ENCODE results near the gene KRTAP4-16. TPM values are rescaled to one million over a fixed set of nuclear protein-coding genes. Genes with fewer than 3 reads are reported as not detected.
"Not testable (repeated sequence)": the region's sequence is repeated elsewhere in the genome, so short reads cannot be mapped to it uniquely, and the experiment has no call there.

The KRTAP4-16 gene
- total RNA-seq, 1 experiment from 2014 or later: not detected

DNA sequence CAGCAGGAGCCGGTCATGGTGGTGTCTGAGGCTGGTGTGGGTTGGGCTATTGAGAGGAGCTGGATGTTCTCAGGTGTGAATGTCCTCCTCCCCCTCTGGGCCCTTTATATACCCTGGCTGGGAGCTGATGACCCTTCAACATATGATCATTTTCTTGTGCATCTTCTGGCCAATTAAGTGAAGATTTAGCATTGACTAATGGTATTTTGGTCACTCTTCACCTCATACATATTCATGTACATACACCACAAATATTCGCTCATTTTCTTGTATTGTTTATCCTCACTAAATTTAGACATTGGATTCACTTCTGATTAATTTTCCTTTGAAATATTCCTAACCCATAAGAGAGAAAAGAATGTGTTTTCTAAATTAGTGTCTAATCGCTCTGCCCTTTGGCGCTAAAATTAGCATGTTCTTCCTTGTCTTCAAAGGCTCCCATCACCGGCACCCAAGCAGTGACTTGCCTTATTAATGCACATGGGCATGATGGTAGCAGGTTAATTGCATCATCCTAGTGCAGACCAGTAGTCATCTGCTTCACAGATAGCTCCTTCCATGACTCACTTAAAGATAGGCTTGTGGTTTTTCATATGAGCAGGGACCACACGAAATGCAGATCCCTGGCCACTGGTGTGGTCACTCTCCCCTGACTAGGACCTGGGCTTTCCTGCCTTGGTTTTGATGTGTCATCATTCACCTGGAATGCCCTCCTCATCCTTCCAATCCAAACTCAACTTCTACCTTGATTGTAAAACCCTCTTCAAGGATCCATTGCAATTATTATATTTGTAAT lies 36.0 kb downstream of the KRTAP4-16 start, which contains the start of gene KRTAP2-4:
TSS of gene KRTAP2-4 (minus strand) at position 51 of the 796 bp plus-strand sequence. CDS start at position 17, 34 bp downstream.
- Histone ChIP-seq H3K9ac (ENCODE audit: low read length) (0 out of 2 replicates have a peak within 1 kb of the TSS, but pooled peaks have one; percentile 2), H3K4me1 (ENCODE audit: control insufficient read depth in 1 of 2, insufficient read depth in 2 of 2, low read length in 2 of 2) (peaks cover 25 to 72% of the 10 kb centered on the region in 2 experiments), H3K36me3 (ENCODE audit: control insufficient read depth in 1 of 2, insufficient read depth in 2 of 2, low read length in 2 of 2) (peaks cover 0 to 30% of the 10 kb centered on the region in 2 experiments; a peak in 2 of 4 replicates), H3K9me2 (ENCODE audit: insufficient read depth) (no peaks in the 10 kb centered on the region), H3K4me3 (replicated peaks in 1 of 2; ENCODE audit: low read depth in 1 of 2, low read length in 2 of 2) (no peak within 1 kb of the TSS), H3K27me3 (ENCODE audit: insufficient read depth, low read length) (no peaks in the 10 kb centered on the region), H2AFZ (ENCODE audit: low read depth, low read length, poor library complexity, severe bottlenecking) (no peak within 1 kb of the TSS), H3K79me2 (ENCODE audit: insufficient read depth, low read length) (no peaks in the 10 kb centered on the region), H3K27ac (ENCODE audit: low read depth, low read length) (peak within 1 kb of the TSS; percentile 37), H4K20me1 (ENCODE audit: insufficient read depth) (no peaks in the 10 kb centered on the region), H3K4me2 (ENCODE audit: low read length) (peak within 1 kb of the TSS; percentile 12; the same call in 1 of the 2 replicates), H3K9me3 (ENCODE audit: control insufficient read depth in 1 of 2, insufficient read depth in 1 of 2, low read depth in 1 of 2, low read length in 2 of 2) (no peaks in the 10 kb centered on the region; a peak in 1 of 4 replicates)
- DNase-seq (ENCODE audit: low read depth, low spot score) (peak; percentile 78), ATAC-seq (peak; percentile 79)
- CTCF ChIA-PET: no interaction called here
- intact Hi-C loops (cut with micrococcal nuclease): no loop called here
- TF ChIP-seq, protein P1, sequence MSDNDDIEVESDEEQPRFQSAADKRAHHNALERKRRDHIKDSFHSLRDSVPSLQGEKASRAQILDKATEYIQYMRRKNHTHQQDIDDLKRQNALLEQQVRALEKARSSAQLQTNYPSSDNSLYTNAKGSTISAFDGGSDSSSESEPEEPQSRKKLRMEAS (IDR thresholded peaks at IDR 0.05): peak; percentile 98
- TF ChIP-seq EGR1 (IDR thresholded peaks at IDR 0.05; ENCODE audit: low read depth) (no peak), CBX3 (IDR thresholded peaks at IDR 0.05; ENCODE audit: low read depth) (peak; percentile 98), SIN3A (IDR thresholded peaks at IDR 0.05; ENCODE audit: low read depth) (peak; percentile 38; the same call in 1 of the 2 replicates), CEBPB (IDR thresholded peaks at IDR 0.05; ENCODE audit: low read depth) (peak; percentile 97), EZH2phosphoT487 (IDR thresholded peaks at IDR 0.05; ENCODE audit: borderline replicate concordance) (no peak), JUND (IDR thresholded peaks at IDR 0.05) (peak; percentile 87), SP1 (IDR thresholded peaks at IDR 0.05; ENCODE audit: low read depth) (peak; percentile 93), ZNF274 (IDR thresholded peaks at IDR 0.05; ENCODE audit: low read depth, low read length) (no peak), SRF (IDR thresholded peaks at IDR 0.05; ENCODE audit: low read depth) (peak; percentile 48; the same call in 1 of the 2 replicates), POLR2AphosphoS5 (IDR thresholded peaks at IDR 0.05; ENCODE audit: low read depth, low read length) (peak; percentile 40), ELF1 (IDR thresholded peaks at IDR 0.05; ENCODE audit: borderline replicate concordance, low read depth) (no peak), FOSL1 (IDR thresholded peaks at IDR 0.05; ENCODE audit: low read depth) (peak; percentile 87), EZH2 (IDR thresholded peaks at IDR 0.05) (no peak), RAD21 (IDR thresholded peaks at IDR 0.05; ENCODE audit: low read depth) (peak; percentile 28; the same call in 1 of the 2 replicates)
- TF ChIP-seq, protein P2, sequence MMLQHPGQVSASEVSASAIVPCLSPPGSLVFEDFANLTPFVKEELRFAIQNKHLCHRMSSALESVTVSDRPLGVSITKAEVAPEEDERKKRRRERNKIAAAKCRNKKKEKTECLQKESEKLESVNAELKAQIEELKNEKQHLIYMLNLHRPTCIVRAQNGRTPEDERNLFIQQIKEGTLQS (IDR thresholded peaks at IDR 0.05): peak; percentile 97
- RAD21 ChIA-PET (ENCODE audit: low non-redundant PET in 1 of 2, low total read pairs in 2 of 2, uncharacterized antibody in 2 of 2, unreplicated experiment in 2 of 2): no interaction called here
- POLR2A ChIA-PET: no interaction called here
- BruUV-seq (replicated peaks): no TSS peak

DNA sequence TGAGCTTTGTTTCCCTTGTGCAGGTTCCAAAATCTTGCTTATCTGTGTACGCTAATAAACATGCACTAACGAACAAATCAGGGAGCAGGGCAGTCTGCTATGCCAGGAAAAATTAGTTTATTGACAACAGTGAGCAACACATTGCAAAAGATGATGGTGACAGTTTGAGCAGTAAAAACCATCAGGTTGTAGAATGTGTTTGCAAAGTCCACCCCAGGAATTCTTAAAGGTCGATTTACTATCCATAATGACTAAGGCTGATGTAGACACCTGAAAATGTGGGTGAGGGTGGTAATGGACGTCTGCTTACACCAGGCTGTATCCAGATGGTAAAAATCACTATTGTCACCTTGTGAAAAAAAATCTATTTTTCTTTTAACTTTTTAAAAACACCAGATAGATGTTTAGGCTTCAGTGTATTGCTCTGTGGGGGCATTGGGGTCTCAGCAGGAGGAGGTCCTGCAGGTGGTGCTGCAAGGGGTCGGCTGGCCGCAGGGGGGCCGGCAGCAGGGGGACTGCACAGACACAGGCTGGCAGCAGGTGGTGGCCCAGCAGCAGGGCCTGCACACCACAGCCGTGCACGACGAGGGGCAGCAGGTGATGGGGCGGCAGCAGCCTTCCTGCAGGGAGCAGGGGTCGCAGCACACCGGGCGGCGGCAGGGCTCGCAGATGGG lies 36.9 kb downstream of the KRTAP4-16 start:
- BruUV-seq (replicated peaks); POLR2A ChIA-PET: not testable (repeated sequence)

More for the DNA sequence above, 36.9 kb downstream of the KRTAP4-16 start:
- H3K4me2 ChIP-seq (ENCODE audit: low read length); H3K27me3 ChIP-seq (ENCODE audit: insufficient read depth, low read length); H4K20me1 ChIP-seq (ENCODE audit: insufficient read depth); H3K9me2 ChIP-seq (ENCODE audit: insufficient read depth); DNase-seq (ENCODE audit: low read depth, low spot score); ATAC-seq; H3K9ac ChIP-seq (ENCODE audit: low read length); RAD21 ChIA-PET (ENCODE audit: low non-redundant PET in 1 of 2, low total read pairs in 2 of 2, uncharacterized antibody in 2 of 2, unreplicated experiment in 2 of 2); H3K9me3 ChIP-seq (ENCODE audit: control insufficient read depth in 1 of 2, insufficient read depth in 1 of 2, low read depth in 1 of 2, low read length in 2 of 2); H3K27ac ChIP-seq (ENCODE audit: low read depth, low read length); intact Hi-C loops (cut with micrococcal nuclease); CTCF ChIA-PET; H3K4me3 ChIP-seq (replicated peaks in 1 of 2; ENCODE audit: low read depth in 1 of 2, low read length in 2 of 2); H2AFZ ChIP-seq (ENCODE audit: low read depth, low read length, poor library complexity, severe bottlenecking); H3K79me2 ChIP-seq (ENCODE audit: insufficient read depth, low read length): not testable (repeated sequence)
- peaks cover 34 to 78% of the 10 kb centered on the region in 2 experiments for H3K4me1 ChIP-seq (ENCODE audit: control insufficient read depth in 1 of 2, insufficient read depth in 2 of 2, low read length in 2 of 2)
- H3K36me3 ChIP-seq (ENCODE audit: control insufficient read depth in 1 of 2, insufficient read depth in 2 of 2, low read length in 2 of 2): peaks cover 0 to 22% of the 10 kb centered on the region in 2 experiments; a peak in 1 of 4 replicates
